Heart right ventricle (tissue), 16 donors: ENCODE results near the gene SIGLEC9. TPM values are rescaled to one million over a fixed set of nuclear protein-coding genes. Genes with fewer than 3 reads are reported as not detected.

Experiments
- ATAC-seq, 8 donors: fragments of 200-7000 bp; cut with Tn5 transposase; one replicate each; pipeline ENCODE4 v1.9.1; 2020; ENCODE audit warnings: mild to moderate bottlenecking in 8 of 8, moderate library complexity in 8 of 8, moderate number of reproducible peaks in 1 of 8
- DNase-seq, 2 donors: peaks; one replicate each; pipeline ENCODE4 v3.0.0-alpha.2; 2020
- H3K27ac ChIP-seq, 10 donors: fragments of 200-600 bp; sonication (generic) in 2 of 10; one replicate each; pipeline versions ENCODE4 v1.5.0 to v1.8.0; 2020 to 2022; ENCODE audit warnings: mild to moderate bottlenecking in 3 of 10
- H3K27me3 ChIP-seq, 7 donors: fragments of 200-600 bp; one replicate each; pipeline ENCODE4 v1.8.0; 2021 to 2022; ENCODE audit warnings: mild to moderate bottlenecking in 2 of 7
- H3K36me3 ChIP-seq, 9 donors: fragments of 200-600 bp; sonication (generic) in 1 of 9; one replicate each; pipeline versions ENCODE4 v1.5.0 to v1.8.0; 2020 to 2022; ENCODE audit warnings: mild to moderate bottlenecking in 2 of 9
- H3K4me1 ChIP-seq, 9 donors: fragments of 200-600 bp; sonication (generic) in 1 of 9; one replicate each; pipeline versions ENCODE4 v1.5.0 to v1.8.0; 2020 to 2022; ENCODE audit warnings: mild to moderate bottlenecking in 4 of 9
- H3K4me3 ChIP-seq, 10 donors: fragments of 200-600 bp; sonication (generic) in 2 of 10; one replicate each; pipeline versions ENCODE4 v1.5.0 to v1.8.0; 2020 to 2022; ENCODE audit warnings: mild to moderate bottlenecking in 7 of 10, moderate library complexity in 2 of 10
- H3K9me3 ChIP-seq, 11 donors: fragments of 200-600 bp in 10 of 11; sonication (generic) in 2 of 11; one replicate each; pipeline versions ENCODE4 v1.5.0 to v1.8.0; 2013 to 2022; ENCODE audit warnings: mild to moderate bottlenecking in 2 of 11, control low read depth in 1 of 11, moderate library complexity in 1 of 11
- WGBS, 2 donors: extraction: QIAGEN DNeasy Blood & Tissue Kit; methylation state at CpG; one replicate each; pipeline ENCODE4 v1.1.7; 2013; ENCODE audit warnings: inconsistent platforms in 1 of 2; 5-methylcytosine and 5-hydroxymethylcytosine counted together
- intact Hi-C, 10 donors: fragments of 100-400 bp; cut with DNase I; formaldehyde crosslinking; loops; one replicate each; pipeline versions ENCODE4 v1.11.1 to v1.14.2; 2022
- polyA plus RNA-seq, 2 donors: library from polyadenylated mRNA; stranded (reverse); fragments of 200-250 nt; gene quantifications; one replicate each; pipeline ENCODE4 v1.2.3, GENCODE V29; 2013
- total RNA-seq, 10 donors: library from RNA; stranded (reverse); fragmentation: NEBNext Ultra II Directional in 3 of 10; extraction: Animal tissue kit (Norgen Biotek cat#: 25700) in 3 of 10; gene quantifications; one replicate each; pipeline versions ENCODE4 v1.2.1 to v1.2.4, GENCODE V29; 2021 to 2023
- TF ChIP-seq, protein P1 (sequence below), 9 donors: fragments of 200-600 bp; sonication (generic) in 2 of 9; IDR thresholded peaks; one replicate each; pipeline versions ENCODE4 v1.5.0 to v1.8.0; 2021 to 2022; ENCODE audit warnings: antibody characterized with exemption in 9 of 9, mild to moderate bottlenecking in 5 of 9, moderate library complexity in 1 of 9
- donor health status: Arrhythmogenic right ventricular cardiomyopathy.
- donor health status: ischemic (EF 13 %, LVEDD 7.1; RV severe dilation, severe dysfunction).
- donor health status: healthy with polysubstance abuse.
- donor health status: DM: no; HTN: yes; CAD: no.
- donor health status: DM: no; HTN: no; CAD: no.
- donor health status: ischemic (EF 25% LVEDD 6.9; RV normal size, moderate dysfunction).
- donor health status: ischemic (EF 25% LVEDD 5.7; RV mildly dilated, moderate dysfunction).
- donor health status: healthy.
- donor health status: DM: yes; HTN: yes; CAD: no.
- donor health status: Ischemic cardiomyopathy.
- donor health status: ischemic (EF 35%, LVEDD 5.7; RV mildly dilated, moderate dysfunction).
- donor health status: nonischemic (EF 11% LVEDD 7.7; RV severe dilation, severe dysfunction).
- donor health status: DM: yes; HTN: yes; CAD: no.
- donor health status: PGD.
- donor health status: ischemic (EF 29% LVEDD 5.4; RV normal size, mild dysfunction).
- donor health status: nonischemic (EF 23%, LVEDD 6.1; RV moderate dilation, normal function).

Gene SIGLEC9
- total and polyA plus RNA-seq, 12 donors, result 0.41 to 7.0 (median 1.1) TPM; not detected in 1

GRCh38 chr19:51123381-51123800 is 1.3 kb upstream of the SIGLEC9 start:
- WGBS, 2 donors, result 54 to 63% methylated on average over 6 of the region's 6 CpGs
- Histone ChIP-seq H3K4me3 (peak overlapping the region in 1 of 10 donors; percentile 55), H3K4me1 (peaks cover 0 to 83% (median 0%) of the 10 kb centered on the region in 9 donors), H3K9me3 (no peaks in the 10 kb centered on the region), H3K36me3 (no peaks in the 10 kb centered on the region), H3K27ac (peak overlapping the region in 4 of 10 donors; percentile 27 to 94 (median 50)), H3K27me3 (peaks cover 0 to 28% (median 6%) of the 10 kb centered on the region in 7 donors)
- ATAC-seq (peak in 2 of 8 donors; percentile 32 to 36), DNase-seq (no peak)
- TF ChIP-seq, protein P1, sequence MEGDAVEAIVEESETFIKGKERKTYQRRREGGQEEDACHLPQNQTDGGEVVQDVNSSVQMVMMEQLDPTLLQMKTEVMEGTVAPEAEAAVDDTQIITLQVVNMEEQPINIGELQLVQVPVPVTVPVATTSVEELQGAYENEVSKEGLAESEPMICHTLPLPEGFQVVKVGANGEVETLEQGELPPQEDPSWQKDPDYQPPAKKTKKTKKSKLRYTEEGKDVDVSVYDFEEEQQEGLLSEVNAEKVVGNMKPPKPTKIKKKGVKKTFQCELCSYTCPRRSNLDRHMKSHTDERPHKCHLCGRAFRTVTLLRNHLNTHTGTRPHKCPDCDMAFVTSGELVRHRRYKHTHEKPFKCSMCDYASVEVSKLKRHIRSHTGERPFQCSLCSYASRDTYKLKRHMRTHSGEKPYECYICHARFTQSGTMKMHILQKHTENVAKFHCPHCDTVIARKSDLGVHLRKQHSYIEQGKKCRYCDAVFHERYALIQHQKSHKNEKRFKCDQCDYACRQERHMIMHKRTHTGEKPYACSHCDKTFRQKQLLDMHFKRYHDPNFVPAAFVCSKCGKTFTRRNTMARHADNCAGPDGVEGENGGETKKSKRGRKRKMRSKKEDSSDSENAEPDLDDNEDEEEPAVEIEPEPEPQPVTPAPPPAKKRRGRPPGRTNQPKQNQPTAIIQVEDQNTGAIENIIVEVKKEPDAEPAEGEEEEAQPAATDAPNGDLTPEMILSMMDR (IDR thresholded peaks at IDR 0.05), result no peak
- intact Hi-C loops, result no loop called here

GRCh38 chr19:51123802-51124201 is 904 bp upstream of the SIGLEC9 start:
- no peak for ATAC-seq
- H3K4me3 ChIP-seq, result peak overlapping the region in 1 of 10 donors; percentile 55
- WGBS, 2 donors, result 66 to 75% methylated on average over 9 of the region's 9 CpGs
- peak overlapping the region in 4 of 10 donors; percentile 30 to 94 (median 38) for H3K27ac ChIP-seq
- H3K9me3 ChIP-seq, result no peaks in the 10 kb centered on the region
- intact Hi-C loops, result no loop called here
- no peak for DNase-seq
- H3K36me3 ChIP-seq, result no peaks in the 10 kb centered on the region
- peaks cover 0 to 28% (median 6%) of the 10 kb centered on the region in 7 donors for H3K27me3 ChIP-seq
- TF ChIP-seq, protein P1 (IDR thresholded peaks at IDR 0.05), result no peak
- H3K4me1 ChIP-seq, result peaks cover 0 to 86% (median 4%) of the 10 kb centered on the region in 9 donors

DNA sequence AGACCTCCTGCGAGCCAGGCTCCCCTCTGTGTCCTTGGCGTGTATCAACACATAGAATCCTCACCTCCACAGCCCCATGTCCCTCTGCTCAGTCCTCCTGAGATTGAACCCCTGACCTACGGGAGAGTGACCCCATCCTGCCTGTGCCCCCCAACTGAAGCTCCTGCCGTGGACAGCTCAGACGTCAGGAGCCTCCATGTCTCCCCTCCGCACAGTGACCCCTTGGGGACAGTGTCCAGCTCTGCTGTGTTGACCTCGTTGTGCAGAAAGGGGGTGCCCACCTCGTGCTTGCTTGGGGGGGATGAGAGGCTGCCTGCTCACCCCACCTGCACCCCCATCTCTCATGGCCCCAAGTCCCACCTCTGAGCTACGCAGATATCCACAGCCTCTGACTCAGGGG is 490 bp upstream of the SIGLEC9 start:
- Histone ChIP-seq H3K27me3 (peaks cover 0 to 28% (median 6%) of the 10 kb centered on the region in 7 donors), H3K9me3 (no peaks in the 10 kb centered on the region), H3K27ac (peak overlapping the region in 3 of 10 donors; percentile 30 to 94 (median 41)), H3K4me1 (peaks cover 0 to 86% (median 6%) of the 10 kb centered on the region in 9 donors), H3K36me3 (peaks cover 0 to under 1% (median 0%) of the 10 kb centered on the region in 9 donors), H3K4me3 (peak overlapping the region in 1 of 10 donors; percentile 55)
- intact Hi-C loops, result no loop called here
- TF ChIP-seq, protein P1 (IDR thresholded peaks at IDR 0.05), result no peak
- 83 to 85% methylated on average over 9 of the region's 9 CpGs for WGBS, 2 donors
- DNase-seq, result no peak
- ATAC-seq, result no peak

- no peak for DNase-seq
- ATAC-seq, result no peak
- Histone ChIP-seq H3K4me3 (peak overlapping the region in 6 of 10 donors; percentile 5 to 55 (median 14)), H3K4me1 (peaks cover 0 to 86% (median 6%) of the 10 kb centered on the region in 9 donors), H3K36me3 (peaks cover 0 to 14% (median 0%) of the 10 kb centered on the region in 9 donors), H3K9me3 (no peaks in the 10 kb centered on the region), H3K27me3 (peaks cover 0 to 32% (median 6%) of the 10 kb centered on the region in 7 donors), H3K27ac (peak overlapping the region in 6 of 10 donors; percentile 26 to 94 (median 31))
- intact Hi-C loops, result no loop called here
- TF ChIP-seq, protein P1 (IDR thresholded peaks at IDR 0.05), result no peak
- 90 to 93% methylated on average over 16 of the region's 16 CpGs for WGBS, 2 donors
These were observed 842 bp downstream of the SIGLEC9 start for GRCh38 chr19:51125421-51126075.
